MCF 10A (cell line): ENCODE results near the gene GLRX. TPM values are rescaled to one million over a fixed set of nuclear protein-coding genes. Genes with fewer than 3 reads are reported as not detected.

ENCODE experiments used
- BruUV-seq: library from RNA; stranded (reverse); fragments of 400-500 nt; replicated peaks from 2 replicates; lab custom pipeline; 2021; lab: Mats Ljungman, UMichigan
- CTCF ChIA-PET: fragments of 300-600 bp; sonication (Branson Sonifier 250); formaldehyde crosslinking; extraction: SDS; loops from one replicate; lab custom pipeline; 2021; ENCODE audit warnings: antibody characterized with exemption, inconsistent platforms; lab: Yijun Ruan, JAX
- POLR2A ChIA-PET: fragments of 300-600, 350-650 bp; sonication (Branson Sonifier 250); formaldehyde crosslinking; extraction: SDS; loops from one replicate; lab custom pipeline; 2020; ENCODE audit warnings: antibody characterized with exemption, inconsistent platforms; lab: Yijun Ruan, JAX
- DNase-seq: peaks from one replicate; pipeline ENCODE4 v3.0.0-alpha.2; 2018; ENCODE audit not compliant: unreplicated experiment
- H3K27ac Mint-ChIP-seq: one replicate; pipeline ENCODE4 v1.8.0; 2022; ENCODE audit warnings: mild to moderate bottlenecking, low read depth, mixed read lengths; ENCODE audit not compliant: unreplicated experiment
- H3K27me3 Mint-ChIP-seq: one replicate; pipeline ENCODE4 v1.8.0; 2022; ENCODE audit warnings: mixed read lengths; ENCODE audit not compliant: insufficient read depth, unreplicated experiment
- H3K36me3 Mint-ChIP-seq: one replicate; pipeline ENCODE4 v1.8.0; 2022; ENCODE audit warnings: mild to moderate bottlenecking, moderate library complexity, mixed read lengths; ENCODE audit not compliant: insufficient read depth, unreplicated experiment
- H3K4me1 Mint-ChIP-seq: one replicate; pipeline ENCODE4 v1.8.0; 2022; ENCODE audit warnings: mixed read lengths; ENCODE audit not compliant: insufficient read depth, unreplicated experiment
- H3K4me3 Mint-ChIP-seq: one replicate; pipeline ENCODE4 v1.8.0; 2022; ENCODE audit warnings: mild to moderate bottlenecking, moderate library complexity, mixed read lengths; ENCODE audit not compliant: unreplicated experiment
- H3K9me3 Mint-ChIP-seq: one replicate; pipeline ENCODE4 v1.8.0; 2022; ENCODE audit warnings: mixed read lengths; ENCODE audit not compliant: unreplicated experiment
- CTCF ChIP-seq: fragments of 200-600 bp; IDR thresholded peaks from one replicate; pipeline ENCODE4 v1.8.0; 2022; ENCODE audit warnings: antibody characterized with exemption, mild to moderate bottlenecking; ENCODE audit not compliant: unreplicated experiment
- intact Hi-C: fragments of 100-400 bp; cut with micrococcal nuclease; formaldehyde crosslinking; loops from 2 replicates; pipeline ENCODE4 v1.14.1; 2022
- total RNA-seq: library from RNA; stranded (reverse); gene quantifications from 2 replicates; pipeline ENCODE4 v1.2.3, GENCODE V29; 2022

GLRX gene
- total RNA-seq, 1 experiment from 2014 or later = 41.4 TPM

- peak; percentile 85 for DNase-seq
Measured at GRCh38 chr5:95863383-95863757, 40.8 kb upstream of the GLRX start.

GRCh38 chr5:95862671-95863382 lies 40.3 kb upstream of the GLRX start:
- POLR2A ChIA-PET = interaction anchor here (0.6 to 7.5 kb wide), 20 partner anchors 13 to 838 kb away, joined by 3 to 113 read pairs (median 4); partner anchors contain the start of genes ELL2, GLRX and RFESD
- no TSS peak for BruUV-seq
- intact Hi-C loops = no loop called here

More at GRCh38 chr5:95863383-95863757, 40.8 kb upstream of the GLRX start:
- Mint-ChIP-seq H3K4me3 (peak overlapping the region; percentile 35), H3K9me3 (no peaks in the 10 kb centered on the region), H3K36me3 (peaks cover 21% of the 10 kb centered on the region), H3K4me1 (peaks cover 62% of the 10 kb centered on the region), H3K27me3 (no peaks in the 10 kb centered on the region), H3K27ac (peak overlapping the region; percentile 99)
- intact Hi-C loops = no loop called here
- CTCF ChIA-PET = interaction anchor here (0.7 to 6.8 kb wide), 5 partner anchors 8 to 472 kb away, joined by 3 to 57 read pairs (median 5); no protein-coding TSS in a partner anchor
- POLR2A ChIA-PET = interaction anchor here (0.6 to 7.5 kb wide), 9 partner anchors 12 to 544 kb away, joined by 3 to 113 read pairs (median 4); partner anchors contain the start of genes ELL2 and GLRX
- TF ChIP-seq CTCF = no peak
- no TSS peak for BruUV-seq

DNA sequence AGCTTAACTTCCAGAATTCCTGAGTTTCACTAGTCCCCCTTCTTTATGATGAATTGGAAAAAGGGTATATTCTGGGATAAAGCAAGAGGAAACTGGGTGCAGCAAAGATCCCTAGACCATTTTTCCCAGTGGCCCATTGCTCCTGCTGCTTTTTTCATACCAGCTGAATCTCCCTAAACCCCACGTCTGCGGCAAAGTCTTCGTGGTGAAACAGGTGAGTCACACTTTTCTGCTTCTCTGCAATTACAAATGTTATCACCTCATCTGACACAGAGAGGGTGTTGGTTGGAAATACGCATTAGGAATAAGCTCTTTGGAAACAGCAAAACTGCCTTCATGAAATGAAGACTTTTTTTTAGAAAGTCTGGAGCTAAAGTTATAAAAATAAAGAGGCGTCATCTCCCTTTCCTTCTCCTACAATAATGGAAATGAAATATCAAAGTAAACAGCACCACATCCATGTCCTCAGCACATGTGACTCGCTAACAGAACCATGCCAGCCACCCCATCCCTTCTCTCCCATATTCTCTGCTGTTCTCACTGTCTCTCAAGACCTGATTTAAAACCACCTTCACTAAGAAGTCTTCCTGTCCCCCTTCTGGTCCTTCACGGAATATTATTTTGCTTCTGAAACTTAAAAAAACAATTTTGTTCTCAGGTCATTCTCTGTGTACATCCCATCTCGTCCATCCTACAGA lies 39.5 kb upstream of the GLRX start:
- peak overlapping the region; percentile 99 for H3K27ac Mint-ChIP-seq
- BruUV-seq = TSS peak; percentile 3
- POLR2A ChIA-PET = interaction anchor here (0.6 to 7.5 kb wide), 39 partner anchors 13 to 841 kb away, joined by 3 to 113 read pairs (median 4); partner anchors contain the start of genes CAST, ELL2, GLRX and RFESD
- H3K9me3 Mint-ChIP-seq = no peaks in the 10 kb centered on the region
- peaks cover 72% of the 10 kb centered on the region for H3K4me1 Mint-ChIP-seq
- H3K4me3 Mint-ChIP-seq = peak overlapping the region; percentile 60
- CTCF ChIA-PET = interaction anchor here (0.6 to 6.8 kb wide), 11 partner anchors 12 to 473 kb away, joined by 3 to 57 read pairs (median 3); no protein-coding TSS in a partner anchor
- H3K36me3 Mint-ChIP-seq = peaks cover 21% of the 10 kb centered on the region
- TF ChIP-seq CTCF = peak; percentile 12
- no peaks in the 10 kb centered on the region for H3K27me3 Mint-ChIP-seq
- peak; percentile 90 for DNase-seq
- intact Hi-C loops = no loop called here

More at GRCh38 chr5:95862671-95863382, 40.3 kb upstream of the GLRX start:
- Mint-ChIP-seq H3K4me1 (peaks cover 67% of the 10 kb centered on the region), H3K27ac (peak overlapping the region; percentile 99), H3K27me3 (no peaks in the 10 kb centered on the region), H3K9me3 (no peaks in the 10 kb centered on the region), H3K4me3 (peak overlapping the region; percentile 60), H3K36me3 (peaks cover 21% of the 10 kb centered on the region)
- CTCF ChIA-PET = interaction anchor here (0.6 to 6.8 kb wide), 8 partner anchors 9 to 473 kb away, joined by 3 to 57 read pairs (median 4); no protein-coding TSS in a partner anchor
- TF ChIP-seq CTCF = no peak
- no peak for DNase-seq
